ACHN (cell line): ENCODE measurements around the gene CEPT1.

ENCODE experiments used
- DNase-seq: peaks from one replicate; pipeline ENCODE4 v3.0.0-alpha.2; 2015
- in situ Hi-C: cut with HindIII; loops from 2 replicates; pipeline ENCODE4 v1.10.0; 2017; ENCODE audit warnings: low sequenced_read_pairs, low pct_ligation_motif_present, low pct_unique_long_range_greater_than_20kb

CEPT1 gene

DNA sequence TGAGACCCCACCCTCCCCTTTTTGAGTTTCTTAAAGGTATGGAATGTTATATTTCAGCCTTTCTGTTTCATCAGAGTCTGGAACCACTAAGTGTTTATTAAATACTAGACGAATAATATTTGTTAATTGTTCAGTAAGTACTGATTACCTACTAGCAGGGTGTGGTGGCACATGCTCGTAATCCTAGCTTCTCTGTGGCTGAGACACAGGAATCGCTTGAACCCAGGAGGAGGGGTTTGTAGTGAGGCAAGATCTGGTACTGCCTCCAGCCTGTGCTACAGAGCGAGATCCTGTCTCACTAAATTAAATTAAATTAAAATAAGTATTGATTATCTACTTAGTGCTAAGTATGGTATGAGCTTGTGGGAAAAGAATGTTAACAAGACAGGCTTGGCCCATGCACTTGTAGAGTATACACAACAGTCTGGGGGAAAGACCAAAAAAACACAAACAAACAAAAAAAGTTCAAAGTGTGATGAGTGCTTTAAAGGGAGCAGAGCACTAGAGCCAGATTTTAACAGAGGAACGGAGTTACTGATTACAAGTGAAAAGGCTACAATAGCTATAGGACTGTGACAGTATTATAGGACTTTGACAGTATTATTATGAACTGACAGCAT is 2.4 kb downstream of the CEPT1 start:
- in situ Hi-C loops: no loop called here
- DNase-seq: no peak

- no peak for DNase-seq
- in situ Hi-C loops: no loop called here
Observed at GRCh38 chr1:111145542-111145941, 5.5 kb downstream of the CEPT1 start.

- no peak for DNase-seq
- in situ Hi-C loops: no loop called here
Observed at GRCh38 chr1:111145963-111146768, 6.1 kb downstream of the CEPT1 start.

DNA sequence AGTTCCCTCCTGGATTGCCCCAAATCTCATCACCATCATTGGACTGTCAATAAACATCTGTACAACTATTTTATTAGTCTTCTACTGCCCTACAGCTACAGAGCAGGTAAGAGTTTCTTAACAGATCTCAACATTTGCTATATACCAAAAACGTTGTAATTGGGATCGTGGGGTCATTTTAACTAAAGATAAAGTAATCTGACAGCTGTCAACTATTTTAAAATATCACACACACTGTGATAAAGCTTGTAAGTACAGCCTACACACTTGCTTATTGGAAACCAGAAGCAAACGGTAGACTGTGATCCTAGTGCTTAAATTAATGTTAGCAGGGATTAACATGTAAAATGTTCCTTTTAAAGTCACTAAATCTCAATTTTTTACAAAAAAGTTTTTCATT is 7.9 kb downstream of the CEPT1 start:
- DNase-seq: no peak
- in situ Hi-C loops: no loop called here

GRCh38 chr1:111148376-111148881 is 8.4 kb downstream of the CEPT1 start:
- in situ Hi-C loops: no loop called here
- DNase-seq: no peak

- DNase-seq: no peak
- in situ Hi-C loops: no loop called here
Observed at GRCh38 chr1:111151838-111152237, 11.8 kb downstream of the CEPT1 start.

- in situ Hi-C loops: no loop called here
- DNase-seq: no peak
Observed at GRCh38 chr1:111154021-111154999, 14.3 kb downstream of the CEPT1 start.

- in situ Hi-C loops: no loop called here
- no peak for DNase-seq
Observed at GRCh38 chr1:111157431-111157830, 17.4 kb downstream of the CEPT1 start.

DNA sequence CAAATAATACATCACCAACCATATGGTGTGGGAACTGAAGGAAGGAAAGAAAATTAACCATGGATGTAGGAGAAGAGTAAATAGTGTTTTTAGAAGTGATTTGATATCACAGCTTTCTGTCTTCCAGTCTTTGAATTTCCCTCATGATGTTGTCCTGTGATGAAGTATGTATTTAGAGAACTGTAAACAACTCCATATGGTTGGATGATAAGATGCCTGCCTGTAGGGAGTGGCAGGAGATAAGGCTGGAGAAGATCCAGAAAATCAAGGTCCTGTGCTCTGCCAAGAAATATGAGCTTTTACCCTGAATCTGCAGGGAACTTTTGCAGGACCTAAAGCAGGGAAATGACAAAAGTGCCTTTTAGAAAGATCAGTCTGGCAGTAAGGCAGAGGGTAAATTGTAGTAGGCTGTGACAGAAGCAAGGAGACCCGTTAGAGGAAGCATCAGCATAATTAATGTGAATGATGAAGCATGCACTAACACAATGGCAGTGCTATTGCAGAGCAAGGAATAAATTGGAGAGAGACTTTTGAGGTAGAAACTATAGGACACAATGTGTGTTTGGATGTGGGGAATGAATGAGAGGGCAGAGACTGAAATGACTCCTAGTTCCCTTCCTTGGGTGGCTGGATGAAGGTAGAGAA is 21.9 kb downstream of the CEPT1 start:
- no peak for DNase-seq
- in situ Hi-C loops: no loop called here

DNA sequence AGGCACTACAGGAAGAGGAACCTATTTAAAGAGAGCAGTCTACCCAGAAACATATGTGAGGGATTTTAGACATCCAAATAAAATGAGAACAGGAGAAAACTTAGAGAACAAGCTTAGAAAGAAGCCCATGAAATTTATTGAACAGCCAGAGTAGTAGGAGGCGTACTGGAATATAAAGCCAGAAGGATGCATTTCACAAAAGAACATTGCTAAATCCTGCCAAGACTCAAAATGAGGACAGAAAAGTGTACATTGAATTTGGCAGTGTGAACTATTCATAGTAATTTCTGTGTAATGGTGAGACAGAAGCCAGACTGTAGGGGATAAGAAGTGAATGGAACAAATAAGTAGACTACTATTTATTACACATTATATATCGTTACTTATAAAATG is 22.5 kb downstream of the CEPT1 start:
- no peak for DNase-seq
- in situ Hi-C loops: no loop called here

- in situ Hi-C loops: no loop called here
- no peak for DNase-seq
Observed at GRCh38 chr1:111163363-111163762, 23.3 kb downstream of the CEPT1 start.

GRCh38 chr1:111164151-111164550 is 24.1 kb downstream of the CEPT1 start:
- in situ Hi-C loops: no loop called here
- DNase-seq: no peak

GRCh38 chr1:111172463-111172862 is 32.4 kb downstream of the CEPT1 start:
- no peak for DNase-seq
- in situ Hi-C loops: no loop called here

DNA sequence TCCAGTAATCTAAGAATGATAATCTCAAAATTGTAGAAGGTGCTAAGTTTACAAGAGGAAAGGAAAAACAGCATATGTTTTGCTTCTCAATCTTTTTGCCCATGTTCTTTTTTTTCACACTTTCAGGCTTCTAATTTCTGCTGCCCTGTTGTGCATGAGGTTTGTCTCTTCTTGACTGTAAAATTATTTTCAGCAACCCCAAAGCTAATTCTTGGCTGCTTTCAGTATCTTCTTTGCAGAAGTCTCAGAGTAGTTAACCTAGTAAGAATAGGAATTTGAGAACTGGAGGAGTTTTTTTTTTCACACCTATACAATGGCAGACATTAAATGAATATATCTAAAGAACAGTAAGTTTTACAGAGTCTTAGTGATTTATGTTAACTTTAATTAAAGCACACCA is 34.0 kb downstream of the CEPT1 start:
- no peak for DNase-seq
- in situ Hi-C loops: no loop called here

DNA sequence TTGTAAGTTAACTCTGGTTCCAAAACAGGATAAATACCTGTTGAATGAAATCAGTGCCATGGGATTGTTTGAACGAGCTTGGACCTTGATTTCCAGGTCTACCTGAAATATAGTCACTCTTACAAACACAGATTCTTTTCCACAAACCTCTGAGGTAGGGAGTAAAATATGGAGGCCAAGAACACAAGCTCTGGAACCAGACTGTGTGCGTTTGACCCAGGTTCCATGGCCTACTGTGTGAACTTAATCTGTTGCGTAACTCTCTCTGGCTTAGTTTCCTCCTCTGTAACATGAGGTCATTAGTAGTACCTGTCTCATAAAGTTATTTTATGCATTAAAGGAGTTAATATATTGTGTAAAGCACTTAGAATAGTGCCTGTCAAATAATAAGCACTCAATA is 35.3 kb downstream of the CEPT1 start:
- in situ Hi-C loops: no loop called here
- no peak for DNase-seq

- in situ Hi-C loops: no loop called here
- DNase-seq: peak; percentile 23
Observed at GRCh38 chr1:111176678-111177077, 36.7 kb downstream of the CEPT1 start.

- in situ Hi-C loops: no loop called here
- DNase-seq: no peak
Observed at GRCh38 chr1:111179968-111180533, 40.0 kb downstream of the CEPT1 start.

DNA sequence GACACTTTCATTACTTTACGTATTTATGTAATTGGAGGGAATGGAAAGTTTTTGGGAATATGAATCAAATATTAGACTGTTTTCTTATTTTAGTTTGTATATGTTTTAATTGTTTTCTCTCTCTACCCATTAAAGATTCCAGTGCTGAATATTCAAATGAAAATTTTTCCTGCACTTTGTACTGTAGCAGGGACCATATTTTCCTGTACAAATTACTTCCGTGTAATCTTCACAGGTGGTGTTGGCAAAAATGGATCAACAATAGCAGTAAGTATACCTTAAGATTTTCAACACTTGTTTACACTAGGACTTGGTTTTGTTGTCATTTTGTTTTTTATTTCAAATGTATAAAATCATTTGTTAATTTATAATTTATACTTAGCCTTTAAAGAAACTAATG is 42.0 kb downstream of the CEPT1 start:
- no peak for DNase-seq
- in situ Hi-C loops: no loop called here
